Tibial nerve (tissue), 4 donors: ENCODE data around the gene FBXW8. TPM values are rescaled to one million over a fixed set of nuclear protein-coding genes. Genes with fewer than 3 reads are reported as not detected.

Experiments used
- DNase-seq, 2 donors: peaks; one replicate each; pipeline ENCODE4 v3.0.0-alpha.2; 2019; ENCODE audit warnings: low spot score in 2 of 2
- H3K27ac ChIP-seq, 4 donors: fragments of 200-600 bp; sonication (generic) in 3 of 4; one replicate each; pipeline ENCODE4 v1.5.1; 2017 to 2019; ENCODE audit warnings: mild to moderate bottlenecking in 1 of 4
- H3K27me3 ChIP-seq, 2 donors: fragments of 200-600 bp; sonication (generic) in 1 of 2; one replicate each; pipeline versions ENCODE4 v1.5.1 to v1.6.0; 2017 to 2019
- H3K36me3 ChIP-seq, 3 donors: fragments of 200-600 bp; sonication (generic); one replicate each; pipeline ENCODE4 v1.5.1; 2018 to 2019
- H3K4me1 ChIP-seq, 4 donors: fragments of 200-600 bp; sonication (generic) in 3 of 4; one replicate each; pipeline ENCODE4 v1.5.1; 2017 to 2019
- H3K4me3 ChIP-seq, 4 donors: fragments of 200-600 bp; sonication (generic) in 3 of 4; one replicate each; pipeline ENCODE4 v1.5.1; 2017 to 2019; ENCODE audit warnings: mild to moderate bottlenecking in 1 of 4, moderate library complexity in 1 of 4
- H3K9me3 ChIP-seq, 4 donors: fragments of 200-600 bp; sonication (generic) in 3 of 4; one replicate each; pipeline ENCODE4 v1.5.1; 2017 to 2019
- CTCF ChIP-seq, 5 experiments: fragments of 200-600 bp in 3 of 5; fragments of 450-650 bp in 2 of 5; sonication (generic) in 3 of 5; IDR thresholded peaks; one replicate each; pipeline ENCODE4 v1.5.1; 2016 to 2019; ENCODE audit warnings: antibody characterized with exemption in 5 of 5, mild to moderate bottlenecking in 3 of 5, moderate library complexity in 2 of 5
- EP300 ChIP-seq, 2 donors: sonication (generic); formaldehyde crosslinking; IDR thresholded peaks; one replicate each; pipeline ENCODE4 v1.6.1; 2017; ENCODE audit warnings: antibody characterized with exemption in 2 of 2, mild to moderate bottlenecking in 1 of 2
- POLR2A ChIP-seq, 2 donors: fragments of 450-650 bp; IDR thresholded peaks; one replicate each; pipeline ENCODE4 v1.6.1; 2017; ENCODE audit warnings: antibody characterized with exemption in 2 of 2, mild to moderate bottlenecking in 2 of 2, moderate library complexity in 2 of 2
- WGBS, 2 donors: methylation state at CpG; one replicate each; pipeline ENCODE4 v1.1.5; 2018; 5-methylcytosine and 5-hydroxymethylcytosine counted together
- total RNA-seq, 4 donors: library from RNA; depleted of rRNA; stranded (reverse); fragments of >200 nt; gene quantifications; one replicate each; pipeline ENCODE4 v1.1.0, GENCODE V29; 2016

Gene FBXW8
- total RNA-seq, 4 donors from 2014 or later: 26.7 to 38.4 (median 29.0) TPM

GRCh38 chr12:117046861-117047530, 136.2 kb downstream of the FBXW8 start:
- H3K27me3 ChIP-seq: peaks cover 0 to 11% of the 10 kb centered on the region in 2 donors
- H3K36me3 ChIP-seq: no peaks in the 10 kb centered on the region
- no peak overlapping the region for H3K27ac ChIP-seq
- H3K4me3 ChIP-seq: no peak overlapping the region
- 89 to 94% methylated on average over 20 of the region's 20 CpGs for WGBS, 2 donors
- peaks cover 0 to 23% (median 0%) of the 10 kb centered on the region in 4 donors for H3K4me1 ChIP-seq
- TF ChIP-seq POLR2A (IDR thresholded peaks at IDR 0.05) (no peak), EP300 (IDR thresholded peaks at IDR 0.05) (no peak), CTCF (IDR thresholded peaks at IDR 0.05) (no peak)
- DNase-seq: no peak
- no peaks in the 10 kb centered on the region for H3K9me3 ChIP-seq

- H3K36me3 ChIP-seq: no peaks in the 10 kb centered on the region
- no peak for DNase-seq
- no peak for TF ChIP-seq EP300 (IDR thresholded peaks at IDR 0.05)
- no peak for TF ChIP-seq POLR2A (IDR thresholded peaks at IDR 0.05)
- no peak for TF ChIP-seq CTCF (IDR thresholded peaks at IDR 0.05)
- no peak overlapping the region for H3K4me3 ChIP-seq
- peaks cover 0 to 15% of the 10 kb centered on the region in 2 donors for H3K27me3 ChIP-seq
- H3K4me1 ChIP-seq: peaks cover 0 to 23% (median 0%) of the 10 kb centered on the region in 4 donors
- no peaks in the 10 kb centered on the region for H3K9me3 ChIP-seq
- no peak overlapping the region for H3K27ac ChIP-seq
- WGBS, 2 donors: 42 to 58% methylated on average over 13 to 15 of the region's 18 CpGs
Observed at GRCh38 chr12:117047810-117048584, 137.2 kb downstream of the FBXW8 start.

- Histone ChIP-seq H3K4me3 (no peak overlapping the region), H3K36me3 (no peaks in the 10 kb centered on the region), H3K4me1 (peaks cover 0 to 23% (median 0%) of the 10 kb centered on the region in 4 donors), H3K27ac (no peak overlapping the region), H3K27me3 (peaks cover 0 to 18% of the 10 kb centered on the region in 2 donors), H3K9me3 (no peaks in the 10 kb centered on the region)
- DNase-seq: no peak
- no peak for TF ChIP-seq EP300 (IDR thresholded peaks at IDR 0.05)
- no peak for TF ChIP-seq POLR2A (IDR thresholded peaks at IDR 0.05)
- TF ChIP-seq CTCF (IDR thresholded peaks at IDR 0.05): no peak
- 67 to 79% methylated on average over 8 to 9 of the region's 9 CpGs for WGBS, 2 donors
Observed at GRCh38 chr12:117048585-117048904, 137.8 kb downstream of the FBXW8 start.

- no peak overlapping the region for H3K27ac ChIP-seq
- 82 to 90% methylated on average over 11 of the region's 11 CpGs for WGBS, 2 donors
- DNase-seq: no peak
Observed at GRCh38 chr12:117049295-117049694, 138.5 kb downstream of the FBXW8 start.

More at GRCh38 chr12:117049295-117049694, 138.5 kb downstream of the FBXW8 start:
- TF ChIP-seq POLR2A (IDR thresholded peaks at IDR 0.05): no peak
- no peak for TF ChIP-seq CTCF (IDR thresholded peaks at IDR 0.05)
- TF ChIP-seq EP300 (IDR thresholded peaks at IDR 0.05): no peak
- Histone ChIP-seq H3K9me3 (no peaks in the 10 kb centered on the region), H3K4me1 (peaks cover 0 to 23% (median 0%) of the 10 kb centered on the region in 4 donors), H3K4me3 (no peak overlapping the region), H3K36me3 (no peaks in the 10 kb centered on the region), H3K27me3 (peaks cover 0 to 18% of the 10 kb centered on the region in 2 donors)
